ENCODE data around the gene SLC29A3. TPM values are rescaled to one million over a fixed set of nuclear protein-coding genes. Genes with fewer than 3 reads are reported as not detected.

The SLC29A3 gene
- total and polyA plus RNA-seq, 2 of the 8 experiments (the other 6 are each of a cell fraction or from before 2014, with no cell fraction given) = 14.0 to 24.6 TPM

DNA sequence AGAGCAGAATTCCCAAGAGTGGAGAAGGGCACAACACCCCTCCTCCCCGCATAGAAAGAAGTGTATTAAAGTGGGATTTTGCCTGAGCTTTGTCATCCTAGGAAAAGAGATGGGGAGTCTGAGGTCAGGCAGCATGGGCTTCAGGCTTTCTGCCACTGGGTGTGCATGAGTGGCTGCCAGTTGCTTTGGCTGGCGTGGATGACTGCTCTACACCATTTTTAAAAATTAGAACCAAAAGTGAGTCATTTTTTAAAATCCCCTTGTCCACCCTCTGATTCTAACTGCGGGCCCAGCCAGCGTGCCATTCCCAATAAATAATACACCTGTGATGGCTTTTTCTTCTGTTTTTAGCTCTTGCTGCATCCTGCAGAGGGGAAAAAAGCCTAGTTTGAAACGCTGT is 13.4 kb downstream of the SLC29A3 start (continued):
- TF ChIP-seq, protein P1, sequence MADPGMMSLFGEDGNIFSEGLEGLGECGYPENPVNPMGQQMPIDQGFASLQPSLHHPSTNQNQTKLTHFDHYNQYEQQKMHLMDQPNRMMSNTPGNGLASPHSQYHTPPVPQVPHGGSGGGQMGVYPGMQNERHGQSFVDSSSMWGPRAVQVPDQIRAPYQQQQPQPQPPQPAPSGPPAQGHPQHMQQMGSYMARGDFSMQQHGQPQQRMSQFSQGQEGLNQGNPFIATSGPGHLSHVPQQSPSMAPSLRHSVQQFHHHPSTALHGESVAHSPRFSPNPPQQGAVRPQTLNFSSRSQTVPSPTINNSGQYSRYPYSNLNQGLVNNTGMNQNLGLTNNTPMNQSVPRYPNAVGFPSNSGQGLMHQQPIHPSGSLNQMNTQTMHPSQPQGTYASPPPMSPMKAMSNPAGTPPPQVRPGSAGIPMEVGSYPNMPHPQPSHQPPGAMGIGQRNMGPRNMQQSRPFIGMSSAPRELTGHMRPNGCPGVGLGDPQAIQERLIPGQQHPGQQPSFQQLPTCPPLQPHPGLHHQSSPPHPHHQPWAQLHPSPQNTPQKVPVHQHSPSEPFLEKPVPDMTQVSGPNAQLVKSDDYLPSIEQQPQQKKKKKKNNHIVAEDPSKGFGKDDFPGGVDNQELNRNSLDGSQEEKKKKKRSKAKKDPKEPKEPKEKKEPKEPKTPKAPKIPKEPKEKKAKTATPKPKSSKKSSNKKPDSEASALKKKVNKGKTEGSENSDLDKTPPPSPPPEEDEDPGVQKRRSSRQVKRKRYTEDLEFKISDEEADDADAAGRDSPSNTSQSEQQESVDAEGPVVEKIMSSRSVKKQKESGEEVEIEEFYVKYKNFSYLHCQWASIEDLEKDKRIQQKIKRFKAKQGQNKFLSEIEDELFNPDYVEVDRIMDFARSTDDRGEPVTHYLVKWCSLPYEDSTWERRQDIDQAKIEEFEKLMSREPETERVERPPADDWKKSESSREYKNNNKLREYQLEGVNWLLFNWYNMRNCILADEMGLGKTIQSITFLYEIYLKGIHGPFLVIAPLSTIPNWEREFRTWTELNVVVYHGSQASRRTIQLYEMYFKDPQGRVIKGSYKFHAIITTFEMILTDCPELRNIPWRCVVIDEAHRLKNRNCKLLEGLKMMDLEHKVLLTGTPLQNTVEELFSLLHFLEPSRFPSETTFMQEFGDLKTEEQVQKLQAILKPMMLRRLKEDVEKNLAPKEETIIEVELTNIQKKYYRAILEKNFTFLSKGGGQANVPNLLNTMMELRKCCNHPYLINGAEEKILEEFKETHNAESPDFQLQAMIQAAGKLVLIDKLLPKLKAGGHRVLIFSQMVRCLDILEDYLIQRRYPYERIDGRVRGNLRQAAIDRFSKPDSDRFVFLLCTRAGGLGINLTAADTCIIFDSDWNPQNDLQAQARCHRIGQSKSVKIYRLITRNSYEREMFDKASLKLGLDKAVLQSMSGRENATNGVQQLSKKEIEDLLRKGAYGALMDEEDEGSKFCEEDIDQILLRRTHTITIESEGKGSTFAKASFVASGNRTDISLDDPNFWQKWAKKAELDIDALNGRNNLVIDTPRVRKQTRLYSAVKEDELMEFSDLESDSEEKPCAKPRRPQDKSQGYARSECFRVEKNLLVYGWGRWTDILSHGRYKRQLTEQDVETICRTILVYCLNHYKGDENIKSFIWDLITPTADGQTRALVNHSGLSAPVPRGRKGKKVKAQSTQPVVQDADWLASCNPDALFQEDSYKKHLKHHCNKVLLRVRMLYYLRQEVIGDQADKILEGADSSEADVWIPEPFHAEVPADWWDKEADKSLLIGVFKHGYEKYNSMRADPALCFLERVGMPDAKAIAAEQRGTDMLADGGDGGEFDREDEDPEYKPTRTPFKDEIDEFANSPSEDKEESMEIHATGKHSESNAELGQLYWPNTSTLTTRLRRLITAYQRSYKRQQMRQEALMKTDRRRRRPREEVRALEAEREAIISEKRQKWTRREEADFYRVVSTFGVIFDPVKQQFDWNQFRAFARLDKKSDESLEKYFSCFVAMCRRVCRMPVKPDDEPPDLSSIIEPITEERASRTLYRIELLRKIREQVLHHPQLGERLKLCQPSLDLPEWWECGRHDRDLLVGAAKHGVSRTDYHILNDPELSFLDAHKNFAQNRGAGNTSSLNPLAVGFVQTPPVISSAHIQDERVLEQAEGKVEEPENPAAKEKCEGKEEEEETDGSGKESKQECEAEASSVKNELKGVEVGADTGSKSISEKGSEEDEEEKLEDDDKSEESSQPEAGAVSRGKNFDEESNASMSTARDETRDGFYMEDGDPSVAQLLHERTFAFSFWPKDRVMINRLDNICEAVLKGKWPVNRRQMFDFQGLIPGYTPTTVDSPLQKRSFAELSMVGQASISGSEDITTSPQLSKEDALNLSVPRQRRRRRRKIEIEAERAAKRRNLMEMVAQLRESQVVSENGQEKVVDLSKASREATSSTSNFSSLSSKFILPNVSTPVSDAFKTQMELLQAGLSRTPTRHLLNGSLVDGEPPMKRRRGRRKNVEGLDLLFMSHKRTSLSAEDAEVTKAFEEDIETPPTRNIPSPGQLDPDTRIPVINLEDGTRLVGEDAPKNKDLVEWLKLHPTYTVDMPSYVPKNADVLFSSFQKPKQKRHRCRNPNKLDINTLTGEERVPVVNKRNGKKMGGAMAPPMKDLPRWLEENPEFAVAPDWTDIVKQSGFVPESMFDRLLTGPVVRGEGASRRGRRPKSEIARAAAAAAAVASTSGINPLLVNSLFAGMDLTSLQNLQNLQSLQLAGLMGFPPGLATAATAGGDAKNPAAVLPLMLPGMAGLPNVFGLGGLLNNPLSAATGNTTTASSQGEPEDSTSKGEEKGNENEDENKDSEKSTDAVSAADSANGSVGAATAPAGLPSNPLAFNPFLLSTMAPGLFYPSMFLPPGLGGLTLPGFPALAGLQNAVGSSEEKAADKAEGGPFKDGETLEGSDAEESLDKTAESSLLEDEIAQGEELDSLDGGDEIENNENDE (IDR thresholded peaks at IDR 0.05; ENCODE audit: insufficient replicate concordance, low read length) = no peak
- TF ChIP-seq TAF1 (IDR thresholded peaks at IDR 0.05; ENCODE audit: low read depth, low read length) (no peak), HDAC2 (IDR thresholded peaks at IDR 0.05; ENCODE audit: borderline replicate concordance in 1 of 2, low read depth in 2 of 2, low read length in 2 of 2) (no peak), GTF2F1 (IDR thresholded peaks at IDR 0.05; ENCODE audit: borderline replicate concordance, low read depth, low read length) (no peak), CREB1 (IDR thresholded peaks at IDR 0.05) (no peak), SIRT6 (IDR thresholded peaks at IDR 0.05; ENCODE audit: low read length) (no peak), PHF8 (conservative IDR thresholded peaks at IDR 0.05; ENCODE audit: low read depth, low read length) (no peak), SAP30 (IDR thresholded peaks at IDR 0.05; ENCODE audit: insufficient read depth, insufficient replicate concordance, low read length) (no peak)
- TF ChIP-seq, protein P2, sequence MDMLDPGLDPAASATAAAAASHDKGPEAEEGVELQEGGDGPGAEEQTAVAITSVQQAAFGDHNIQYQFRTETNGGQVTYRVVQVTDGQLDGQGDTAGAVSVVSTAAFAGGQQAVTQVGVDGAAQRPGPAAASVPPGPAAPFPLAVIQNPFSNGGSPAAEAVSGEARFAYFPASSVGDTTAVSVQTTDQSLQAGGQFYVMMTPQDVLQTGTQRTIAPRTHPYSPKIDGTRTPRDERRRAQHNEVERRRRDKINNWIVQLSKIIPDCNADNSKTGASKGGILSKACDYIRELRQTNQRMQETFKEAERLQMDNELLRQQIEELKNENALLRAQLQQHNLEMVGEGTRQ (IDR thresholded peaks at IDR 0.05; ENCODE audit: low read length) = no peak
- TF ChIP-seq, protein P3, sequence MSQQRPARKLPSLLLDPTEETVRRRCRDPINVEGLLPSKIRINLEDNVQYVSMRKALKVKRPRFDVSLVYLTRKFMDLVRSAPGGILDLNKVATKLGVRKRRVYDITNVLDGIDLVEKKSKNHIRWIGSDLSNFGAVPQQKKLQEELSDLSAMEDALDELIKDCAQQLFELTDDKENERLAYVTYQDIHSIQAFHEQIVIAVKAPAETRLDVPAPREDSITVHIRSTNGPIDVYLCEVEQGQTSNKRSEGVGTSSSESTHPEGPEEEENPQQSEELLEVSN (IDR thresholded peaks at IDR 0.05) = no peak

Measured in H1 (cell line).